Activated T-cell treated with anti-CD3 and anti-CD28 coated beads, Interleukin-2, amount 50 U/mL, for 4 hours (primary cell): ENCODE results near the gene OBP2B. TPM values are rescaled to one million over a fixed set of nuclear protein-coding genes. Genes with fewer than 3 reads are reported as not detected.
"Not testable (repeated sequence)": the region's sequence is repeated elsewhere in the genome, so short reads cannot be mapped to it uniquely, and the experiment has no call there.

Experiments
- ATAC-seq, 2 donors: fragments of 200-7000 bp; cut with Tn5 transposase; one replicate each; pipeline ENCODE4 v1.10.0; 2021
- DNase-seq: peaks from one replicate; pipeline ENCODE4 v3.0.0-alpha.2; 2020
- H3K27me3 Mint-ChIP-seq: one replicate; pipeline ENCODE4 v1.8.0; 2021; ENCODE audit warnings: low read depth, mixed read lengths
- H3K36me3 Mint-ChIP-seq: one replicate; pipeline ENCODE4 v1.8.0; 2022; ENCODE audit warnings: mixed read lengths; ENCODE audit not compliant: insufficient read depth
- H3K4me1 Mint-ChIP-seq: one replicate; pipeline ENCODE4 v1.8.0; 2021; ENCODE audit warnings: low read depth, mixed read lengths
- H3K4me3 Mint-ChIP-seq: one replicate; pipeline ENCODE4 v1.8.0; 2021; ENCODE audit warnings: mild to moderate bottlenecking, moderate library complexity, mixed read lengths
- H3K9me3 Mint-ChIP-seq: one replicate; pipeline ENCODE4 v1.8.0; 2021; ENCODE audit warnings: mixed read lengths
- total RNA-seq, 3 donors: library from RNA; stranded (reverse); gene quantifications; one replicate each; pipeline ENCODE4 v1.2.1, GENCODE V29; 2021

OBP2B gene
- total RNA-seq, 3 donors from 2014 or later, result not detected

DNA sequence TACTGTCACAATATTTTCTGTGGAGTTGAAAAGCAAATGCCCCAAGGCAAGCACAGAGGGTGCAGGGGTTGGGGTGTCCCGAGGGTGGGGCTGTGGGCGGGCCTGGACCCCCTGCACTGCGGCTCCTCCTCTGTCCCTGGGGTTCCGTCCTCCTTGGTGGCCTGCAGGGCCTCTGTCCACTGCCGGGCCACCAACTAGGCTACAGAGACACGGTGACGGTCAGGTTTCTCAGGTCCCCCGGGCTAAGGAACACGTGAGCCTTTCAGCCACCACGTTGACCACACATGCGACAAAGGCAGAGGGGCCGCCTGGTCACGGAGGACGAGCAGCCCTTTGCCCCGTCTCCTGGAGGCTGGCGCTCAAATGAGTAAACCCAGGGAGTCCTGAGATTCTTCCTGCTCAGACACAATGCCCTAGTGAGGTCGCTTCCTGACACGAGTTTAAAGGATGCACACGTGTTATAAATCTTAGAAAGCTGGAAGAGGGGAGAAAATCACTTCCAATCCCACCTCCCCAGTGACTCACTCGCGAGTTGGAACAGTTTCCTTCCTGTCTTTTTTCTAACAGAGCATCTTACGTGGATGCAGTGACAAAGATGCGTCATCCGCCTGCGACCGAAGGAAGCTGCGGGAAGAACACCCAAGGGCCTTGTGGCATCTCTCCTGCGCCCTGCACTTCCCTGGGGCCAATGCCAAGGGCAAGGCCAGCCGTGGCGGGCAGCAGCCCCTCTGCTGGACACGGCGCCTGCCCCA lies 24.8 kb upstream of the OBP2B start:
- Mint-ChIP-seq H3K4me1 (peaks cover 7% of the 10 kb centered on the region), H3K36me3 (no peaks in the 10 kb centered on the region), H3K27me3 (peaks cover 13% of the 10 kb centered on the region), H3K4me3 (no peak overlapping the region), H3K9me3 (no peaks in the 10 kb centered on the region)
- ATAC-seq (no peak), DNase-seq (no peak)

GRCh38 chr9:133231934-133232568 lies 23.0 kb upstream of the OBP2B start:
- not testable (repeated sequence) for H3K4me1 Mint-ChIP-seq, H3K9me3 Mint-ChIP-seq, ATAC-seq, H3K36me3 Mint-ChIP-seq, H3K4me3 Mint-ChIP-seq, DNase-seq
- H3K27me3 Mint-ChIP-seq, result peaks cover 12% of the 10 kb centered on the region

- H3K36me3 Mint-ChIP-seq, H3K4me1 Mint-ChIP-seq, H3K4me3 Mint-ChIP-seq, ATAC-seq, DNase-seq, H3K27me3 Mint-ChIP-seq, H3K9me3 Mint-ChIP-seq: not testable (repeated sequence)
Observed at GRCh38 chr9:133230514-133230913, 21.5 kb upstream of the OBP2B start.

DNA sequence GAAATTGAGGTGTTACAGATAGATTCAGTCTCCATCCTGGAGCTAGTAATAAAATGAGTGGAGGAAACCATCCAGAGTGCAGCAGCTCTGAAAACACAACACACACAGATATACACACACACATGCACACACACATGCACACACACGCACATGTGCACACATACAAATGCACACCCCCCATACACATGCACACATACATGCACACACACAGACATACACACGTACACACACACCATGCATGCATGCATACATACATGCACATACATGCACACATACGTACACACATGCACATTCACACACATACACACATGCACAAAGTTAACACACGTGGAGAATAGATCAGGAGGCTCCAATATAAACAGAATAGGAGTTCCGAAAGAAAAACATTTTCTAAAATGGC lies 21.0 kb upstream of the OBP2B start:
- no peak for ATAC-seq

DNA sequence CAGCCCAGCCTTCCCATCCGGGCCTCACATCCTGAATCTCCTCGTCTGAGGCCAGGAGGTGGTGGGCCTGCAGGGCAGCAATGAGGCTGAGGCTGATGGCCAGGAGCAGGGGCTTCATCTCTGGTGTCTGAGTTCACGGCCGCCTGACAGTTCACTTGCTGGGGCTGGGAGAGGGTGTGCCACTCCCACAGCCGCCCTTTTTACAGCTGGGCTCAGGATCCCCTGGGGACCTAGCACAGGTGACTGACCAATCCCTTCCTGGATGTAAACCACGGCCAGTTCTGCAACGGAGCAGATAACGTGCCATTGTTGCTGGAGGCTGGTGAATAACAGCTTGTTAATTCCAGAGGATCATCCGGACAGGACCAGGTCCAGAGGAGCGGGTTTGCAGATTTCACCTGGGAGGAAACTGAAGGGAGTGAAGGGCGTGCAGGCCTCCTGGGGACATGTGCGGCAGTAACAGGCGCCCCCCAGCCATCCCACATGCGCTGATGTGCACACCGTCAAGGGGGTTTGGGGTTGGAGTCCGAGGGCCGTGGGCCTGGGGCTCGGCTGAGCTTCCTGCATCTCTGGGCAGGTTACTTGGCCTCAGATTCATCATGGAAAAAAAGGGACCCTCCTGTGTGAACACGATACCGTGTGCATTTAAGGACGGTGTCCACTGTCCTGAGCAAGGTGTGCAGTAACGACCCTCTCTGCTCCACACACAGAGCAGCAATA lies 19.6 kb upstream of the OBP2B start:
- not testable (repeated sequence) for H3K4me1 Mint-ChIP-seq, ATAC-seq, H3K9me3 Mint-ChIP-seq, H3K36me3 Mint-ChIP-seq, DNase-seq, H3K4me3 Mint-ChIP-seq
- H3K27me3 Mint-ChIP-seq, result peaks cover 16% of the 10 kb centered on the region

More for the DNA sequence above, 21.0 kb upstream of the OBP2B start:
- H3K9me3 Mint-ChIP-seq, result no peaks in the 10 kb centered on the region
- H3K36me3 Mint-ChIP-seq, result no peaks in the 10 kb centered on the region
- DNase-seq, result no peak
- H3K27me3 Mint-ChIP-seq, result peaks cover 8% of the 10 kb centered on the region
- H3K4me3 Mint-ChIP-seq, result no peak overlapping the region
- no peaks in the 10 kb centered on the region for H3K4me1 Mint-ChIP-seq

GRCh38 chr9:133227996-133228395 lies 18.9 kb upstream of the OBP2B start:
- H3K36me3 Mint-ChIP-seq, ATAC-seq, DNase-seq, H3K4me3 Mint-ChIP-seq, H3K9me3 Mint-ChIP-seq, H3K4me1 Mint-ChIP-seq: not testable (repeated sequence)
- peaks cover 18% of the 10 kb centered on the region for H3K27me3 Mint-ChIP-seq

DNA sequence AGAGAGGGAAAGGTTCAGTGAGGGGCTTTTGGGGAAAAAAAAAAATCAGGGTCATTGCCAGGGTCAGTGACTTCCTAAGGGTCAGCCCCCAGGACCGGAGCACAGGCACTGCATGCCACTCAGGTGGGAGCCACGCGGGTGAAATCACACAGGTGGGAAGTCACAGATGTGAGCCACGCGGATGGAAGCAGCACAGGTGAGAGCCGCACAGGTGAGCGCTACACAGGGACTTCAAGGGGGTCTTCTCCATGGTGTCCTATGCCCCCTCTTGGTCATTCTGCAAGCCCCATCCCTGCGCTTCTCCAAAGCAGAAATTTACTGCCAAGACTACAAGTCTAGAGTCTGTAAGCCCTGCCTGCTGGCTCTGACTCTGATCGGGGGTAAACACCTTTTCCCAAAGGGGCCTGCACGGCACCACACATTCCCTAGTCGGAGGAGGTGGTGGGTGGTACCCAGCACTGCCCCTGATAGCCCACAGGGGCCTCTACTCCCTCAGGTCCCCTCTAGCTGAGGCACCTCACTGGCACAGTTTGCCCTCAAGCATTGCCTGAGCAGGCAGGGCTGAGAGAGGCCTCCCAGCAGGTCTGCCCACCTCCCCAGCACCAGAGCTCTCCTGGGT lies 18.3 kb upstream of the OBP2B start:
- Mint-ChIP-seq H3K9me3 (no peaks in the 10 kb centered on the region), H3K4me3 (no peak overlapping the region), H3K27me3 (peaks cover 18% of the 10 kb centered on the region), H3K36me3 (no peaks in the 10 kb centered on the region), H3K4me1 (no peaks in the 10 kb centered on the region)
- DNase-seq (no peak), ATAC-seq (no peak)

- DNase-seq, result no peak
- ATAC-seq, result no peak
- Mint-ChIP-seq H3K36me3 (no peaks in the 10 kb centered on the region), H3K9me3 (no peaks in the 10 kb centered on the region), H3K4me3 (no peak overlapping the region), H3K4me1 (no peaks in the 10 kb centered on the region), H3K27me3 (peaks cover 19% of the 10 kb centered on the region)
Observed at GRCh38 chr9:133226219-133227171, 17.4 kb upstream of the OBP2B start.

DNA sequence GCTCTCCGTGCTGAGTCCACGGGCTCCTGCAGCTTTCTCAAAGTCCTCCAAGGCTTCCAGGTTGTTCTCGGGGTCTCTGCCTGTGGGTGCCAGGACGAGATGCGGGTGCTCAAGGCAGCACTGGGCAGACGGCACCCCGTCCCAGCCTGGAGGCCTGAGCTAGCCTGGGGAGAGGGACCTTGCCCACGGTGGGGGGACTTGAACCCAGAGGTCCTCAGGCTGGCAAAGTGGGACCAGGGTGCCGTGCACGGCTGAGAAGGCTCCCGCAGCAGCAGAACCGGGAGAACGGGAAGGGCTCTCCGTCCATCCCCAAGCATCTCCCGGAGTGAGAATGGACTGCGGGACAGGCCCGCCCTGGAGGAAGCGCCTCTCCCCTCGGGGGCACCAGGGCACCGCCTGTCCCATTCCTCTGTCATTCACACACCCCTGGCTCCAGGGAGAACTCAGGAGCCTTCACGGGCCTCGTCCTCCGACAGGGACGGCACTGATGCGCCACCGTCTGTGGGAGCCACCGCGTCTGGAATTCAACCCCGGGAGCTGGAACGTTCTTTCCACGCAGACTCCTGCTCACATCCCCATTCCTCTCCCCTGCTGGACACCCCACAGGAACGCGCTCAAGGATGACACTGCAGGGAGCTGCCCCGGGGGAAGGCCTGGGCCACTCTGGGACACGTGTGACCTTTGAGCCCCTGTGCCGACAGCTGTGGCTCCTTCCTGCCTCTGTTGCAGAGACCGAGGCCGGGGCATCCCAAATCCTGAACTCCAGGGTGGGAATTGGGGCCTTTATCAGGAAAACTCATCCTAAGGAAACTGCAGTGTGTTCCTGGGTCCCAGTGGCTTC lies 16.3 kb upstream of the OBP2B start:
- Mint-ChIP-seq H3K27me3 (peaks cover 27% of the 10 kb centered on the region), H3K4me3 (no peak overlapping the region), H3K36me3 (no peaks in the 10 kb centered on the region), H3K9me3 (no peaks in the 10 kb centered on the region), H3K4me1 (no peaks in the 10 kb centered on the region)
- no peak for ATAC-seq
- DNase-seq, result no peak

DNA sequence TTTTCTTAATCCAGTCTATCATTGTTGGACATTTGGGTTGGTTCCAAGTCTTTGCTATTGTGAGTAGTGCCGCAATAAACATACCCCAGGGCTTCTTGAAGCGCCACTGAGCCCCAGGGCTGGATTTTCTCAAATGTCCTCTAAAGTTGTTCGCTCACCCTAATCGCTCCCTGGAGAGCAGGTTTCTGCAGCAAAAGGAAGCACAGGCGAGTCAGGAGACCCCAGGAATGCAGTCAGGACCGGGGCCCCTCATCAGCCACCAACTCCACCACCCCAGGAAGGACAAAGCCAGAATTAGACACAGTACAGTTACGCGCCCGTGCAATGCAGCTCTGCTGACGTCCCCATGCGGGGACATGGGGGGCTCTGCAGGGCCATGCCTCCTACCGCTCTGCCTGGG lies 15.7 kb upstream of the OBP2B start:
- Mint-ChIP-seq H3K36me3 (no peaks in the 10 kb centered on the region), H3K4me3 (no peak overlapping the region), H3K27me3 (peaks cover 33% of the 10 kb centered on the region), H3K4me1 (no peaks in the 10 kb centered on the region), H3K9me3 (no peaks in the 10 kb centered on the region)
- no peak for ATAC-seq
- DNase-seq, result no peak

DNA sequence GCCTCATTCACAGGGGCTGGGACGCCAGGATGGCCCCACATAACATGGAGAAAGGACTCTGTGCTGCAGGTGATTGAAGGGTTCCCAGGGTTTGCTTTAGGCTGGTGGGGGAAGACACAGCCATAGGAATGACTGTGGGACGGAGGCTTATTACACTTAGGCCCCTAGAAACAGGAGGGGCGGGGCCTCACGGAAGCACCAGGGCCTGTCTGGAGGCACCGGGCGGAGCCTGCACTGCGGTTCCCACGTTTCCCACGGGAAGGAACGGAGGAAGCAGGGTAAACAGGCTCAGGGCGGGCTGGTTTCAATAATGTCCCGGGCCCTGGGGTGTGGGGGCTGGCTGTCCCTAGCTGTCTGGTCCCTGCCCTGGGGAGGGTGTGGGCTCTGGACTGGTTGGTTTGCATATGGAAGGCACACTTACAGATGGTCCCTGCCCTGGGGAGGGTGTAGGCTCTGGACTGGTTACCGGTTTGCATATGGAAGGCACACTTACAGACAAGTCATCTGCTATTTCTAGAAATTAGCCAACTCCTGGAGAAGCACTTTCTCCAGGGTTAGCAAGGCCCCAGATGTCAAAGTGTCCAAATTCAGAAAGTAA lies 14.2 kb upstream of the OBP2B start:
- not testable (repeated sequence) for H3K4me3 Mint-ChIP-seq, H3K4me1 Mint-ChIP-seq, DNase-seq, H3K9me3 Mint-ChIP-seq, ATAC-seq, H3K36me3 Mint-ChIP-seq
- peaks cover 37% of the 10 kb centered on the region for H3K27me3 Mint-ChIP-seq

GRCh38 chr9:133221994-133222393 lies 12.9 kb upstream of the OBP2B start:
- not testable (repeated sequence) for H3K36me3 Mint-ChIP-seq, H3K9me3 Mint-ChIP-seq, DNase-seq, H3K4me3 Mint-ChIP-seq, H3K4me1 Mint-ChIP-seq, ATAC-seq
- peaks cover 45% of the 10 kb centered on the region for H3K27me3 Mint-ChIP-seq
